Vagina (tissue), 2 donors: ENCODE measurements around the gene LOXL4. TPM values are rescaled to one million over a fixed set of nuclear protein-coding genes. Genes with fewer than 3 reads are reported as not detected.

Experiments used
- DNase-seq, 2 donors: peaks; one replicate each; pipeline ENCODE4 v3.0.0-alpha.2; 2017; ENCODE audit errors: extremely low spot score in 2 of 2
- H3K27ac ChIP-seq: fragments of 200-600 bp; sonication (generic); one replicate; pipeline ENCODE4 v1.5.1; 2019
- H3K27me3 ChIP-seq: fragments of 200-600 bp; sonication (generic); one replicate; pipeline ENCODE4 v1.5.1; 2019
- H3K36me3 ChIP-seq, 2 donors: fragments of 200-600 bp; sonication (generic); one replicate each; pipeline ENCODE4 v1.5.1; 2017 to 2019
- H3K4me1 ChIP-seq: fragments of 200-600 bp; sonication (generic); one replicate; pipeline ENCODE4 v1.5.1; 2019
- H3K4me3 ChIP-seq, 2 donors: fragments of 200-600 bp; sonication (generic); 1 replicate in 1 of 2; 2 replicates in 1 of 2; pipeline ENCODE4 v1.5.1; 2016 to 2019
- H3K9me3 ChIP-seq: fragments of 200-600 bp; sonication (generic); one replicate; pipeline ENCODE4 v1.5.1; 2019
- POLR2A ChIP-seq, 2 donors: fragments of 450-650 bp; IDR thresholded peaks; one replicate each; pipeline ENCODE4 v1.6.1; 2017; ENCODE audit warnings: antibody characterized with exemption in 2 of 2, mild to moderate bottlenecking in 2 of 2, moderate library complexity in 2 of 2
- POLR2AphosphoS5 ChIP-seq, 2 donors: sonication (generic); formaldehyde crosslinking; IDR thresholded peaks; one replicate each; pipeline ENCODE4 v1.9.0; 2017; ENCODE audit warnings: antibody characterized with exemption in 2 of 2, mild to moderate bottlenecking in 2 of 2, low read depth in 1 of 2; ENCODE audit not compliant: insufficient read depth in 1 of 2
- intact Hi-C: fragments of 100-400 bp; cut with DNase I; formaldehyde crosslinking; loops from one replicate; pipeline ENCODE4 v1.15.1; 2023
- total RNA-seq: library from RNA; depleted of rRNA; stranded (reverse); fragments of >200 nt; gene quantifications from one replicate; pipeline ENCODE4 v1.2.3, GENCODE V29; 2016
- TF ChIP-seq, protein P1 (sequence below), 3 experiments: fragments of 450-650 bp in 2 of 3; fragments of 200-600 bp in 1 of 3; sonication (generic) in 1 of 3; IDR thresholded peaks; one replicate each; pipeline ENCODE4 v1.5.1; 2017 to 2019; ENCODE audit warnings: antibody characterized with exemption in 3 of 3, mild to moderate bottlenecking in 2 of 3, moderate library complexity in 2 of 3

LOXL4 gene
- total RNA-seq, 1 donor from 2014 or later, result 5.2 TPM

DNA sequence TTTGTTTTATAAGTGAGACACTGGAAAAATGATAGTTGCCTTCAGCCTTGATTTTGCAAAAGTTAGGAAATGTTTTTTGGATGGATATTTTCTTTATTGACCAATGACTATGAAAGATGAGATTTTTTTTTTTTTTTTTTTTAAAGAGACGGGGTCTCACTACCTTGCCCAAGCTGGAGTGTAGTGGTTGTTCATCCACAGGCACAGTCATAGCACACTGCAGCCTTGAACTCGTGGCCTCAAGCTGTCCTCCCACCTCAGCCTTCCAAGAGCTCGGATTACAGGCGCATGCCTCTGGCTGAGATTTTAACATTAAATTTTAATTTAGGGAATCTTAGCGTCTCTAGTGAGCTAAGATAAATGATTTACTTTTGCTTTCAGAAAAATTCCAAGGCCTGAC is 66.2 kb downstream of the LOXL4 start:
- H3K4me3 ChIP-seq, result no peak overlapping the region
- no peak overlapping the region for H3K27ac ChIP-seq
- no peaks in the 10 kb centered on the region for H3K27me3 ChIP-seq
- H3K9me3 ChIP-seq, result no peaks in the 10 kb centered on the region
- no peaks in the 10 kb centered on the region for H3K4me1 ChIP-seq
- H3K36me3 ChIP-seq, result no peaks in the 10 kb centered on the region
- intact Hi-C loops, result no loop called here
- TF ChIP-seq POLR2AphosphoS5 (IDR thresholded peaks at IDR 0.05; ENCODE audit: insufficient read depth in 1 of 2, low read depth in 1 of 2) (no peak), POLR2A (IDR thresholded peaks at IDR 0.05) (no peak)
- TF ChIP-seq, protein P1, sequence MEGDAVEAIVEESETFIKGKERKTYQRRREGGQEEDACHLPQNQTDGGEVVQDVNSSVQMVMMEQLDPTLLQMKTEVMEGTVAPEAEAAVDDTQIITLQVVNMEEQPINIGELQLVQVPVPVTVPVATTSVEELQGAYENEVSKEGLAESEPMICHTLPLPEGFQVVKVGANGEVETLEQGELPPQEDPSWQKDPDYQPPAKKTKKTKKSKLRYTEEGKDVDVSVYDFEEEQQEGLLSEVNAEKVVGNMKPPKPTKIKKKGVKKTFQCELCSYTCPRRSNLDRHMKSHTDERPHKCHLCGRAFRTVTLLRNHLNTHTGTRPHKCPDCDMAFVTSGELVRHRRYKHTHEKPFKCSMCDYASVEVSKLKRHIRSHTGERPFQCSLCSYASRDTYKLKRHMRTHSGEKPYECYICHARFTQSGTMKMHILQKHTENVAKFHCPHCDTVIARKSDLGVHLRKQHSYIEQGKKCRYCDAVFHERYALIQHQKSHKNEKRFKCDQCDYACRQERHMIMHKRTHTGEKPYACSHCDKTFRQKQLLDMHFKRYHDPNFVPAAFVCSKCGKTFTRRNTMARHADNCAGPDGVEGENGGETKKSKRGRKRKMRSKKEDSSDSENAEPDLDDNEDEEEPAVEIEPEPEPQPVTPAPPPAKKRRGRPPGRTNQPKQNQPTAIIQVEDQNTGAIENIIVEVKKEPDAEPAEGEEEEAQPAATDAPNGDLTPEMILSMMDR (IDR thresholded peaks at IDR 0.05), result no peak
- DNase-seq, result no peak

Other genes with a start within 250 kb of the LOXL4 start
- 2.5 TPM for gene CRTAC1, start 237.6 kb downstream of the LOXL4 start, total RNA-seq
- gene R3HCC1L, start 133.5 kb downstream of the LOXL4 start, total RNA-seq, result 12.3 TPM
- 7.1 TPM for gene PYROXD2, start 147.0 kb upstream of the LOXL4 start, total RNA-seq
- 62.1 TPM for gene HPS1, start 178.7 kb upstream of the LOXL4 start, total RNA-seq